ENCODE results near the gene PRPSAP2. TPM values are rescaled to one million over a fixed set of nuclear protein-coding genes. Genes with fewer than 3 reads are reported as not detected.
"Not testable (repeated sequence)": the region's sequence is repeated elsewhere in the genome, so short reads cannot be mapped to it uniquely, and the experiment has no call there.

The PRPSAP2 gene, protein sequence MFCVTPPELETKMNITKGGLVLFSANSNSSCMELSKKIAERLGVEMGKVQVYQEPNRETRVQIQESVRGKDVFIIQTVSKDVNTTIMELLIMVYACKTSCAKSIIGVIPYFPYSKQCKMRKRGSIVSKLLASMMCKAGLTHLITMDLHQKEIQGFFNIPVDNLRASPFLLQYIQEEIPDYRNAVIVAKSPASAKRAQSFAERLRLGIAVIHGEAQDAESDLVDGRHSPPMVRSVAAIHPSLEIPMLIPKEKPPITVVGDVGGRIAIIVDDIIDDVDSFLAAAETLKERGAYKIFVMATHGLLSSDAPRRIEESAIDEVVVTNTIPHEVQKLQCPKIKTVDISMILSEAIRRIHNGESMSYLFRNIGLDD
- 37.5 and 47.0 TPM in 2 replicates for total RNA-seq

DNA sequence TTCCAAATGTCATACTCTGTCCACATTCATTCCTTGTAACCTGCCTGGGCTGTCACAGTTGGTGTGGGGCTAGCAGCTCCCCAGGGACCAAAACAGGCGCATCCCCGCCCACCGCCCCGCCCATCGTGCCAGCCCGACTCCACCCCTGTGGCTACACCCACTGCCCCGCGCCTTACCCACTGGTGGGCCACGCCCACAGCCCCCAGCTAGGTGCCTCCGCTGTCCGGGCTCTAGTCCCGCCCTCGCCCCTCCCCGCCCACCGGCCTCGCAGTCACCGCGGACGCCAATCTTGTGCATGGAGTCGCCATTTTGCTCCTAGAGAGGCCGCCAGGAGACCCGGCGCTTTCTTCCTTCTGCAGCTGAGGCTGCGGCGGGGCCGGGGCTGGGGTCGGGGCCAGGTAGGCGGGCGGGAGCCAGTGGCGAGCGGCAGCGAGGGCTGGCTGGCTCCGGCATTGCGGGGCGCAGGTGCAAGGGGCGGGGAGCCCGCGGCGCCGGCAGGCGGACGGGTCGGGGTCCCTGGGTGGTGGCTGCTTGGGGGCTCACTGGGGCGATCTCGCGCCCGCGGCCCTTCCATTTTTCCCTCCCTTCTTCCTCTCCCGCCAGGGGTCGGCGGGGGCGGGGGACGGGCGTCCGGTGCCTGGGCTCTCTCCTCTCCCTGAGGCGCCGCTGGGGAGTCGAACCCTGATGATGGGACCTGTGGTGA lies at the start of gene PRPSAP2:
PRPSAP2 (plus strand) TSS at position 268 of the 703 bp plus-strand sequence. CDS start 7,703 bp downstream, outside the sequence.
- peak; percentile 78 for DNase-seq (ENCODE audit: low read depth, low spot score)

DNA sequence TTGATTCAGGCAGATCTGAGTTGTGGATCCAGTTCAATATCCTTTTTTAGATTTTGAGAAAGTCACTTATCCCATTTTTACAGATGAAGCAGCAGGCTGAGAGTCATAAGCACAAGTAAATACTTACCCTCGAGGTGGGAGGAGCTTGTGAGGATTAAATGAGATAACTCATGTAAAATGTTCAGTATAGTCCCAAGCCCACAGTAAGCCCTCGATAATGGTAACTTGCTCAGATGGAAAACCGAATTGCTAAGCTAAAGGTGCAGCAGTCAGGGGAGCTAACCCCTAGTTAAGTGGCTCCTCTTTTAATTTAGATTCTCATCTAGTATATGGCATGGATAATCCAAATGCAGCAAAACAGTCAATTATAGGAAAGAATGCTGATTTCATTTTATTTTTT lies 42.0 kb upstream of the PRPSAP2 start:
- DNase-seq (ENCODE audit: low read depth, low spot score): not testable (repeated sequence)

DNA sequence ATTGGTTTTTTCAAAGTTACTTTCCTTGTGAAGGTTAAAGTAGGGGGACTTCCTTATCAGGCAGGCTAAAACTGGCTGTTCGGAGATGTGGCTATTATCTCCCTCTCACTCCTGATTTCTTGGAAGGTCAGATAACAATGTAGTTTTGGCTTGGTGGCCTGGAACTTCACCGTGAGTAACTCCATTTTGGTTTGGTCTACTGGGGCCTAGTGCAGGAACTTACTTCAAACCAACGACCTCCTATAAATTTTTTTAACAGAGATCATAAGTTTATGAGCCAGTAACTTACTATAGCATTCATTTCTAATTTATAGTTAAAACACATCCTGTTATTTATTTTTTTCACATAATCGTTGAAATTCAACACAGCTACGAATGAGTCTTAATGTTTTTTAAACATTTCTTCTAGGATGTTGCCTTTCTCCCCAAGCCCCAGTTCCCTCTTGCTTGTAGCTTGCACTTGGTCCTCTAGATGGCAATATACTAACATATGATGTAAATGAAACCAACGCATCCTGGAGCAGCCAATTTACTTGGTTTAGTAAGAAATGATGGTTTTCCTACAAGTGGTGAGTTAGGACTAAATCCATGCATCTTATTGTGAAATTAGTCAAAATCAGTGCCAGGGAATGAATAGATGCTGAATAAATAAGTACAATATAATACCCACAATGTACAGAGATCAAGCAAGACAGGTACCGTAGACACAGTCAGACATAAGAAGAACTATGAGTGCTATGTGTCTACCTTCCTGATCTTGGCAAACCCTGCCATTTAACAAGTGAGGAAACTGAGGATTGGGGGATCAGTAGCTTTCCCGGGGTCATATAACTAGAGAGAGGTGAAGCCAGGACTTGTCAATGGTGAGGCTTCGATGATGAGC lies 41.2 kb upstream of the PRPSAP2 start:
- peak; percentile 33 for DNase-seq (ENCODE audit: low read depth, low spot score)

DNA sequence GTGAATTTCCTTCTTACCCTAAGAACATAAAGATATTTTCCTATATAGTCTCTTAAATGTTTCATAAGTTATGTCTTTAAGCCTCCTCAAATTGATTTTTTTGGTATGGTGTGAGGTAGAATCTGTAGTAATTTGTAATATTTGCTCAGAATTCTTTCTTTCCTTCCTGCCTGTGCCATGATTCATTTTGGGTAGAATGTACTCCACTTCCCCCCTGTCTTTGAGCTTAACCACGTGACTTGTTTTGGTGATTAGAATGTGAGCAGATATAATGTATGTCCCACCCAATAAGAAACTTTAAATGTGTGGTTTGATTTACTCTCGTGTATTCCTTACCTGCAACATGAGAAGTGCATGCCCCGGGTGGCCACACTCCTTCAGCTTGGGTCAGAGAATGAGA lies 36.5 kb upstream of the PRPSAP2 start:
- not testable (repeated sequence) for DNase-seq (ENCODE audit: low read depth, low spot score)

DNA sequence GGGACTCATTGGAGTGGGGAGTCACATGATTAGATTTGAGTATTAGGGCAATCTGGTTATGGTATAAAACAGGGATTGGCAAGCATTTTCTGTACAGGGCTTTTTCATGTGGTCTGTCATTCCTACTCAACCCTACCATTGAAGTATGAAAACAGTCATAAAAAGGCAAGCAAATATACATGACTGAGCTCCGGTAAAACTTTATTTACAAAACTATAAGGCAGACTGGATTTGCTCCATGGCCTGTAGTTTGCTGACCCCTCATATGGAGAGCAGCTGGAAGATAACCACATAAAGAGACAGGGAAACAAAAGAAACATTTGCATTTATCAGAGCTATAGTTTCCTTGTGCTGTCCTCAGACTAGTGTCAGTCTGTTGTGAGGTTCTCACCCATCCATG lies 30.3 kb upstream of the PRPSAP2 start:
- DNase-seq (ENCODE audit: low read depth, low spot score): not testable (repeated sequence)

DNA sequence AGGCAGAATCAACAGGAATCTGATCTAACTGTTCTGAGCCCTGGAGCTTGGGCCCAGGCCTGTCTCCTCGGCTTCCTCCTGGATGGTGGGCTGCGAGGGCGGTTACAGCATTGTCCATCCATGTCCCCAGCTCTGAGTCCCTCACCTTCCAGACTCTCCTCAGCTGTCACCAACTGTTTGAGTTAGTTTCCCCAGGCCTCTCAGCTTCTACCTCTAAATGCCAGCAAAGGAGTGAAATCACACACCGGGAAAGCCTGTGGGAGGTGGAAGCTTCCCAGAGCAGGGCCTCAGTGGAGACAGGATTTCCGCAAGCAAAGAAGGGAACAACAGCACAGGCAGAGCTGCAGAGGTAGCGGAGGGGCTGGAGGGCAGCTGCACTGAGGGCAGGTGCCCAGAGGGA lies 9.4 kb upstream of the PRPSAP2 start:
- DNase-seq (ENCODE audit: low read depth, low spot score): no peak

DNA sequence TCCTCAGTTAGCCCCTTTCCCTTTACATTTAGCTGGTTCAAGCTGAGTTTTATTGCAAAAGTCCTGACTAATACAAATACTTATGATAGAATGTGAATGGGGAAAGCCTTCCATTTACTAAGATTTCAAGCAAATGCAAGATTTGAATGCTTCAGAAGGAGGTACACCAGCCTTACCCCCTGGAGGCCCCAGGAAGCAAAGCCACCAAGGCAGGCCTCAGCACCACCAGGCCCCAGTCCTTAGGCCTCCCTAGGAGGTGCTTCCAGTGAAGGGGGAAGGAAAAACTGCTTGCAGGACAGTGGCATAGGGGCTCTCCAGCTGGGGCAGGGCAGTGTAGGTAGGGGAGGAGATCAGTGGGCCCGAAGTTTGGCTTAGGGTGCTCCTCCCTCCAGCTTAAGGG lies 7.3 kb upstream of the PRPSAP2 start:
- DNase-seq (ENCODE audit: low read depth, low spot score): no peak

DNA sequence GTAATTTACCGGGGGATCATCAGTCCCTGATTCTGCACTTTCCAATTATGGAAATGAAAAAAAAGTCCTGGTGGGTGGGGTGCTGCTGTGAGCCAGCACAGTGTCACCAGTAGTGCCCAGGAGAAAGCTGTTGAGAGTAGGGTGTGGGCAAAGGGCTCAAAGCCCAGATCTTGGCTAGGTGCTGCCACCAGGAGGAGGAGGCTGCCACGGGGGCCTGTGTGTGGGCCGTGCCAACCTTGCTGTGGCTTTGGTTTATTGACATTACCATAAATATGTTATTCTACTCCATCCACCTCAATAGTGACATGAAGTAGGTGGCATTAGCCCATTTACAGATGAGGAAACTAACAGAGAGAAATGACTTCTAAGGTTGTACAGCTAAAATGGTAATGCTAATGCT lies 6.7 kb upstream of the PRPSAP2 start:
- no peak for DNase-seq (ENCODE audit: low read depth, low spot score)

DNA sequence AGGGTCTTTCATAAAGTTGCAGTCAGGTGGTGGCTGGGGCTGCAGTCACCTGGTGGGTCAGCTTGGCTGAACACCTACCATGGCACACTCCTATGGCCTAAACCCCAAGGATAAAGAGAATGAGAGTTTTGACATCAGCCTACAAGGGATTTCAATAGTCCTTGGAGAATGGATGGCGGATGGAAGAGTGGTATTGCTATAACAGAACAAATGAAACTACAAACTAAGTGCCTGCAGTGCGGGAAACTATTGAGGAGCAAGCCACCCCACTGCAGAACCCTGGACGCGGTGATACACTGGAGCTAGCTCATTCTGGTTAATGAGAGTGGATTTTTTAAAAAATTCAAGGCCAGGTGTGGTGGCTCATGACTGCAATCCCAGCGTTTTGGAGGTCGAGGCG lies 3.0 kb upstream of the PRPSAP2 start:
- no peak for DNase-seq (ENCODE audit: low read depth, low spot score)

DNA sequence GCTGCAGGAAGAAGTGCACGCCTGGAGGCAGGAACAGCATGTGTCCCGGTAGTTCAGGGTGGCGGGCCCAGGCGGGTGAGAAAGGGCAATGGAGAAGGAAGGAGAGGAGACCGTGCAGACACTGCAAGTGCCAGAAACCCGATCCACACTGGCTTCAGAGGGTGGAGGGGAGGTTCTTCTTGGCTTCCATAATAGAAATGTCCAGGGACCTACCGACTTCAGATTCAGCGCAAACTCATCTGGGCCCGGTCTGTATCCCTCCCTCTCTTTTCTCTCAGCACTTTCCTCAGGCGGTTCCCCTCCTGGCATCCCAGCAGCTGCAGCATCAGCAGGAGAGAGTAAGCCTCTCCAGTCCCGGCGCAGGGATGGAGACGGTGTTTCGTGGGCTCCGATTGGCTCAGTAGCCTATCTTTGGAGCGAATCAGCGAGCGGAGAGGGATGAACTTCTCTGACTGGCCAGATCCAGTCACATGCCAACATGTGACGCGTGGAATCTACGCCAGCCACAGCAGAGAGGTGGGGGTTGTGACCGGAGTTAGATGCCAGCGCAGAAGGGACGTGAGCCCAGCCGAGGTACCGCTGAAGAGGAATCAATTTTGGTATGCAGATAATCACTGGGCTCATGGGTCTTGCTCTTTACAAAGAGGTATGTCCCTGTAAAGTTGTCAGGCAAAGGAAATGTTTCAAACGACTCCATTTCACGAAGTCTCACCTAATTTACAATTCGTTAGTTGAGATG lies 1.9 kb upstream of the PRPSAP2 start:
- DNase-seq (ENCODE audit: low read depth, low spot score): peak; percentile 81

DNA sequence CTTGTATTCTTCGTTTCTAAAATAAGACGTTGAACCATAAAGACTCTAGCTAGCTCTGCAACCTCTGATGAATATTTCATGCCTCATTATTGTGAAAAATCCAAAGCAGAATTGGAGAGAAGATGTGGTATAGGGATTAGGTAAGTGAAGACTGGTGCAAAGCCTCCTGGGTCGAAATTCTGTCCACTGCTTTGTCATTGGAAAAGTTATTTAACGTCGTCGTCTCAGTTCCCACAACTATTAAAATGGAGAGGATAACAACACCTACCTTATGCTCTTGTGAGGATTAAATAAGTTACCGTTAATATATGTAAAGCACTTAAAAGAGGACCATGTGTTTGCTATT lies 1.4 kb upstream of the PRPSAP2 start:
- no peak for DNase-seq (ENCODE audit: low read depth, low spot score)

DNA sequence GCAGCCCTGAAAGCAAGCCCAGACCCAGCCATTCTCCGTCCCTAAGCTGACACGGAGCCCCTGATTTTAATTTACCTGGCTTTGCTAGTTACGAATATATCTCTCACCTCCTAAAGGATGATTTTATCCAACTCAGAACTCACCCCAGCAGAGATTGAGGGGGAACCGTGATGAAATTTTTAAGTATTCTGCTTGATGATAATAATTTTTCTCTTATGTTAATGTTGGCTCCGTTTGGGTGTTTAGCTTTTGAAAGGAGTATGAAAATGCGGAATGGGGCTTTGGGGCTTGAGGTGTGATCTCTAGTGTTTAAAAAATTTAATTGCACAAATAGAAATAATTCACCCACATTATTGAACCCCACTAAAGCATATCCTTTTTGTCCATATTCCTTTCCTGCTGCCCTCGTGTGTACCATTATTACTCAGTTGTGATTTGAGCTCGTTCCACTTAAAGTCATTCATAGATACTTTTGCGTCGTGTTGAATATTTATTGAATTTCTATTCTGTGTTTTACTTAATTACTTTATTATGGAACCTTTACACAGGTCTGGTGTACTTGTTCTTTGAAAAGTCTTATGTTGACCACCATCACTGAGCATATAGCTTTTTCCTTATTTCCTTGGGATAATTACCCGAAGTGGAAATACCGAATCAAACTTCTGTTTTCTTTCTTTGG lies 775 bp downstream of the PRPSAP2 start:
- no peak for DNase-seq (ENCODE audit: low read depth, low spot score)

DNA sequence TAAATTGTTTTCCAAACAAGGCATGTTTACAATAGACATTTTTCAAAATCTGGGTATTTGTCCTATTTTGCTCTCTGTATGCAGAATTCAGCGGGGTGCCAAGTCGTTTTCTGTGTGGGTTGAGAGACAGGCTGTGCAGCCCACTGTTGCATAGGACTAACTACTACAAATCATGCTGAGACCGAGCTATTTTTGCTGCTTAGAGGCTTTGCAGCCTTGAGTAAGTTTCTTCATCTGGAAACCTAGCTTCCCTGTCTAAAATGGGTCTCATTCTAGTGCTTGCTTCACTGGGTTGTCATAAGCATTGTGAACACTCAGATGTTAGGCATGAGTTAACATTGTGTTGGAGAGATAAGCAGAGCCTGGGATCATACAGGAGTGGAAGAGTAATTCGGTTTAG lies 1.3 kb downstream of the PRPSAP2 start:
- DNase-seq (ENCODE audit: low read depth, low spot score): no peak

DNA sequence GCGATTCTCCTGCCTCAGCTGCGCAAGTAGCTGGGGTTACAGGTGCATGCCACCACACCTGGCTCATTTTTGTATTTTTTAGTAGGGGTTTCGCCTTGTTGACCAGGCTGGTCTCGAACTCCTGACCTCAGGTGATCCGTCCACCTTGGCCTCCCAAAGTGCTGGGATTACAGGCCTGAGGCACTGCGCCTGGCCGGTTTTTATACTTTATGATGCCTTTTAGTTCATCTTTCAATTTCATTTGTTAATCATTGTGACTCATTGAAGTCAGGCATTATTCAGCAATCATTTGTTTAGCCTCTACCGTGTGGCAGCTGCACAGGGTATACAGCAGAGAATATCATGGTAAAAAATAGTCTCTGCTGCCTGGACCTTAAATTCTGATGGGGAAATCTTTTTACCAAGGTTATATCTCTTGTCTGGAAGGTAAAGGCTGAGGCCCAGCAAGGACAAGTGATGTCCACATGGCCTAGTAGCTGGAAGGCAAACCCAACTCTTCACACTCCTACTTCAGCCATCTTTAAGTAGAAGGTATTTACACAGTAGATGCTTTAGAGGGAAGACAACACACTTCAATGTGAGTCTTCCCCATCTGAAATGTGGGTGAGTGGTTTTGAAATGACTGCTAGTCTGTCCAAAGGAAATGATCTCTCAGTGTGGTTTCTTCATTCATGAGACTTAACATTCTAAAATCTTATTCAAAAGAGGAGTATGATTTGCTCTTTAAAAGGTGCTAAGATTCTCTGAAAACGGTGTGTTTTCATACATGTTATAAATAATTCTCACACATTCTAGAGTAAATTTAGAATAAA lies 2.4 kb downstream of the PRPSAP2 start:
- DNase-seq (ENCODE audit: low read depth, low spot score): no peak

DNA sequence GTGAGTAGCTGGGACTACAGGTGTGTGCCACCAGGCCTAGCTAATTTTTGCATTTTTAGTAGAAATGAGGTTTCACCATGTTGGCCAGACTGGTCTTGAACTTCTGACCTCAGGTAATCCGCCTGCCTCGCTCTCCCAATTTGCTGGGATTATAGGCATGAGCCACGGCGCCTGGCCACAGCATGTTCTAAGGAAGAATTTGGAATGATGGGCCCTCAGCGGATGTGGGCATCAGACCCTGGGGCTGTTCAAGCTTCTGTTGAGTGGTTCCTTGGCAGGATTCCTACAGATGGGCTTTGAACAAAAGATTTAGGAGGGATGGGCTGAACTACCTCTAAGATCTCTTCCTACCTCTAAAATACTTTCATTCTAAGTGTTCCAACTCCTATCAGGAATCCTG lies 4.1 kb downstream of the PRPSAP2 start:
- DNase-seq (ENCODE audit: low read depth, low spot score): no peak

DNA sequence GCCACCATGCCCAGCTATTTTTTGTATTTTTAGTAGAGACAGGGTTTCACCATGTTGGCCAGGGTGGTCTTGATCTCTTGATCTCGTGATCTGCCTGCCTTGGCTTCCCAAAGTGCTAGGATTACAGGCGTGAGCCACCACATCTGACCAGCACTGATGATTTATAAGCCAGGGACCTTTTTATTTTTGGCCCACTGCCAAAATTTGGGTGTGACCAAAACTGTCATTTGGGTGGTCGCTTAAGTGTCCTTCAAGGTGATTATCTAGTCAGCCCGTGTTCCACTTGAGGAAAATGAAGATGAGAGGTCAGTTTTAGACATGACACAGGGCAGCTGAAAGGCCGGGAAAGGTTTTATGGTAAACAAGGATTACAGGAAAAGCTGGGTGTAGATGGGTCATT lies 7.1 kb downstream of the PRPSAP2 start:
- not testable (repeated sequence) for DNase-seq (ENCODE audit: low read depth, low spot score)

DNA sequence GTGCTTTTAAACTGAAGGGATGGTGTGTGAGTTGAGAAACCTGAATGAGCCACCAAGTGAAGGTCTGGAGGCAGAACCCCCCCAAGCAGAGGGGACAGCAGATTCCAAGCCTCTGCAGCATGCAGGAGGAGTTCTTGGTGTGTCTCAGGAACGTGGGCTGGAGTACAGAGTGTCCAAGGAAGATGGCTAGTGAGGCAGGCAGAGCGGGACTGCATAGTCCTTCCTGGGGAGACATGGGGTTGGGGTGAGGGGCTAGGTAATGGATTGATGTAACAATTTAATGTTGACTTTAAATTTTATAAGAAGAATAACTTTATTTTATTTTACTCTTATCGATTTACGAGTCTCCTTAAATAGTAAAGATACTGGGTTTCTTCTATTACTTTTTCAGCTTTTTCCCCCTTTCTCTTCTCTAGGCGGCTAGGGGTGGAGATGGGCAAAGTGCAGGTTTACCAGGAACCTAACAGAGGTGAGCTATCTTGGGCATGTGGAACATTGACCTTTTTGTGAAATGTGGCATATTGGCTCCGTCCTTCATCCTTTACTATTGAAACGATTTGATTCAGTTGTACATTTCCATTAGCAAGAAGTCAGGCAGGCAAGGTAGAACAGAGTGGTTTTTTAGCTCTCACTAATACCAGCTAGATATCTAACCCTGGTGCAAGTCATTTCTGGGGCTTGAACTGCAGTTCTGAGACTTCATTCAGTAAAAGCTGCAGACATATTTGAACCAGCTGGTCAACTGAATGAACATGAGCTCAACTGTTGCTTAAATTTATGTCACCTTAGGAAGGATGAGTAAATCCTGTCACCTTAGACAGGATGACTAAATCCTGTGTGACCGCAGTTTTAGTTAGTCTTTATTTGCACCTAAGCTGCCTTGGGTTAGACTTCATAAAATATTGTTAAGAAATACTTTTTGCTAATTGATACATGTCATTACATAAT lies 9.2 kb downstream of the PRPSAP2 start:
- DNase-seq (ENCODE audit: low read depth, low spot score): no peak

DNA sequence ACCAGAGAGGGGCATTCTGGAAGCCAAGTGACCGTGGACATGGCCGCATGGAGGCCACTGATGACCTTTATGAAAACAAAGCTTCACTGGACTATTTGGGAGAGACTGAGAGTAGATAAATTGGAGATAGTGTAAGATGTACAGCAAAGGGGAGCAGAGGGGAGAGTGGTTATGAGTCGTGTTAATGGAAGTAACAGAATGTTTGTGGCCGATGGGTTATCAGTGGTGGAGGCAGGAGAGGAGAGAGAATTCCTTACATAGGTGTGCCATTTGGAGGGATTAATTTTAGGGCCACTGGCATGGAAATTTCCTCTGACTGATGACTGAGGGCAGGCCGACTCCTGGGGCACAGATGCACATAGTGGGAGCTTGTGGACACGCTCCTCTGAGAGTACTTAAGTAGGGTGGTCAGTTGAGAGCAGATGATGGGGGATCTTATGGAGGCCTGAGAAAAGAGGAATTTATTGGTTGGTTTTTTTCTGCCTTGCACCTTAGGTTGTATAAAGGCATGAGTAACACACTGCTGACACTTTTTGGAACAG lies 19.2 kb downstream of the PRPSAP2 start:
- DNase-seq (ENCODE audit: low read depth, low spot score): no peak

All from pulmonary artery endothelial cell (primary cell).